ENCODE data around the gene PLPP7.

DNA sequence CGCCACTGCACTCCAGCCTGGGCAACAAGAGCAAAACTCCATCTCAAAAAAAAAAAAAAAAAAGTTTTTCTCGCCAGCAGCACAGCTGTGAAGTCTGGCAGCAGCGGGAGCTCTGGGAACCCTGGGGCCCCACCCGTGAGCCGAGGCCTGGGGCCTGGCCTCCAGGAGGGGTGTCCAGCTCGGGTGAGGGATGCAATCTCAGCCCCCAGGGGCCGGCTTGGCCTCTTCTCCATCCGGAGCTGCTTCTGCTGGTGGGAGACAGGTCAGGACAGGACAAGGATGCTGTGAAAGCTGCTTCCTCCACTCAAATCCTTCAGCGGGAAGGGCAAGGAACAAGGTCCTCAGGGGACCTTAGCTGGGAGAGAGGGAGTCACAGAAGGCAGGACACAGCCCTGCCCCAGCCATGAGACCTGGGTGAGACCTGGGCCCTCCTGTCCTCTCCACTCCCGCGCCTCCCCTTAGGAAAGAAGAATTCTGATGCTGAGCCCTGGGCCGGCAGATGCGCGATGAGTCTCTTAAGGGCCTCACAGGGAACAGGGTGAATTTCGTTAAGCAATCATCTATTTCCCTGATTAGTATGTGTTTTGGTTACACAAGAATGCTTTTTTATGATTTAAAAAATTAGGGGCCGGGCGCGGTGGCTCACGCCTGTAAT, 30.6 kb downstream of the PLPP7 start:
- TF ChIP-seq, protein P1, sequence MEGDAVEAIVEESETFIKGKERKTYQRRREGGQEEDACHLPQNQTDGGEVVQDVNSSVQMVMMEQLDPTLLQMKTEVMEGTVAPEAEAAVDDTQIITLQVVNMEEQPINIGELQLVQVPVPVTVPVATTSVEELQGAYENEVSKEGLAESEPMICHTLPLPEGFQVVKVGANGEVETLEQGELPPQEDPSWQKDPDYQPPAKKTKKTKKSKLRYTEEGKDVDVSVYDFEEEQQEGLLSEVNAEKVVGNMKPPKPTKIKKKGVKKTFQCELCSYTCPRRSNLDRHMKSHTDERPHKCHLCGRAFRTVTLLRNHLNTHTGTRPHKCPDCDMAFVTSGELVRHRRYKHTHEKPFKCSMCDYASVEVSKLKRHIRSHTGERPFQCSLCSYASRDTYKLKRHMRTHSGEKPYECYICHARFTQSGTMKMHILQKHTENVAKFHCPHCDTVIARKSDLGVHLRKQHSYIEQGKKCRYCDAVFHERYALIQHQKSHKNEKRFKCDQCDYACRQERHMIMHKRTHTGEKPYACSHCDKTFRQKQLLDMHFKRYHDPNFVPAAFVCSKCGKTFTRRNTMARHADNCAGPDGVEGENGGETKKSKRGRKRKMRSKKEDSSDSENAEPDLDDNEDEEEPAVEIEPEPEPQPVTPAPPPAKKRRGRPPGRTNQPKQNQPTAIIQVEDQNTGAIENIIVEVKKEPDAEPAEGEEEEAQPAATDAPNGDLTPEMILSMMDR (optimal IDR thresholded peaks at IDR 0.05 in 1 of 3, IDR thresholded peaks at IDR 0.05 in 1 of 3, conservative IDR thresholded peaks at IDR 0.05 in 1 of 3; ENCODE audit: extremely low read depth in 1 of 3, insufficient read depth in 2 of 3, low read length in 3 of 3) = no peak
- TF ChIP-seq EZH2 (IDR thresholded peaks at IDR 0.05; ENCODE audit: low read length) = no peak

All from keratinocyte (primary cell).